NCI-H2196 treated with DMSO at 0.1 percent for 48 hours (cell line): Measurements from ENCODE around the gene TMEM50B.
"Not testable (repeated sequence)": the region's sequence is repeated elsewhere in the genome, so short reads cannot be mapped to it uniquely, and the experiment has no call there.

Source experiments
- DNase-seq: peaks from one replicate; lab custom pipeline; 2025; ENCODE audit not compliant: unreplicated experiment; lab: John Stamatoyannopoulos, UW

TMEM50B gene

DNA sequence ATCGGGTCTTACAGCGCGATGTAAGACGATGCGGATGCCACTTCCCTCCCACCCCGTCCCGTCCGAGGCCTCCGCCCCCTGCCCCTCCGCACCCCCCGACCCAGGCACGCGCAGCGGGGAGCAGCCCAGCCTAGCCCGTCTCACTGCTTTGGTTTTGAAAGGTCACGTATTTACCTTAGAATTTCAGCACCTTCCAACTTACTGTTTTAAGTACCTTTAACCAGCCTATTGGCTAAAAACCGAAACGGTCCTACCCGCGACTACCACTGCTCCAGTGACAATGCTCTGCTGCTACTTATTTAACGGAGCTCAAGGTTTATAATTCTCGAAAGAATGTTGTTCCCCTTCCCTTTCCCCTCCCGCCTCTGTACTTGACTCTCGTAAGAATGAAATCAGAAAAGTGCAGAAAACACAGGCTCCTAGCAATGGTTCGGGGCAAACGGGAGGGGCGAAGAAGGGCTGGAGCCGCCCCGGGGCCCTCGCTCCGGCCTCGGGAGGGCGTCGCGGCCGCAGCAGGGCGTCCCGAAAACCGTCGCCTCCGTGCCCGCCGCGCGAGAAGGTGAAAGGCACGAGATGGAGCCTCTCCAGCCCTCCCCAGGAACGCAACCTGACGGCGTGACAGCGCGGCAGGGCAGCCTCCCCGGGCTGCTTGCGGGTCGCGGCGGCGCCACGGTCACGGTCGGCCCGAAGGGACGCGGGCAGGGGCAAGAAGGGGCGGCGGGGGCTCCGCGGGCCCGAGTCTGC lies 667 bp downstream of the TMEM50B start:
- DNase-seq, result no peak

GRCh38 chr21:33478182-33478581 lies 1.6 kb downstream of the TMEM50B start:
- DNase-seq, result no peak

DNA sequence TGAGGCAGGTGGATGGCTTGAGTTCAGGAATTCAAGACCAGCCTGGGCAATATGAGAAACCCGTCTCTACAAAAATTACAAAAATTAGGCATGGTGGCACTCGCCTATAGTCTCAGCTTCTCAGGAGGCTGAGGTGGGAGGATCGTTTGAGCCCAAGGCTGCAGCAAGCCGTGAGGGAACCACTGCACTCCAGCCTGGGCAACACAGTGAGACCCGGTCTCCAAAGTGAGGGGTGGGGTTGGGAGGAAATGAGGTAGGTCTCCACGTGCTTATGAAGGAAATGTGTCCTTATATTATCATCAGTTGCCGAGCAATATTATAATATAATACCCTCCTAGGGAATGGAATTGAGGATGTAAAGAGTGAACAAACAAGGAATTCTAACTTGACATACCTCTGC lies 2.7 kb downstream of the TMEM50B start:
- no peak for DNase-seq

DNA sequence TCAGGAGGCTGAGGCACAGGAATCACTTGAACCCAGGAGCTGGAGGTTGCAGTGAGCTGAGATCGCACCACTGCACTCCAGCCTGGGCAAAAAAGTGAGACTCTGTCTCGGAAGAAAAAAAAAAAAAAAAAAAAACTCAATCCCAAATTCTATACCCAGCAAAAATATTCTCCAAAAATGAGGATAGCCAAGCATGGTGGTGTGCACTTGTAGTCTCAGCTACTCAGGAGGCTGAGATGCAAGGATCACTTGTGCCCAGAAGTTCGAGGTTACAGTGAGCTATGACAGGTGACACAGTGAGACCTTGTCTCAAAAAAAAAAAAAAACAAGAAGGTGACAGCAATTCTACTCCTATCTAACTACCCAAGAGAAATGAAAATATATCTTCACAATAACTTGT lies 6.4 kb downstream of the TMEM50B start:
- DNase-seq, result no peak

GRCh38 chr21:33470701-33471100 lies 9.1 kb downstream of the TMEM50B start:
- no peak for DNase-seq

DNA sequence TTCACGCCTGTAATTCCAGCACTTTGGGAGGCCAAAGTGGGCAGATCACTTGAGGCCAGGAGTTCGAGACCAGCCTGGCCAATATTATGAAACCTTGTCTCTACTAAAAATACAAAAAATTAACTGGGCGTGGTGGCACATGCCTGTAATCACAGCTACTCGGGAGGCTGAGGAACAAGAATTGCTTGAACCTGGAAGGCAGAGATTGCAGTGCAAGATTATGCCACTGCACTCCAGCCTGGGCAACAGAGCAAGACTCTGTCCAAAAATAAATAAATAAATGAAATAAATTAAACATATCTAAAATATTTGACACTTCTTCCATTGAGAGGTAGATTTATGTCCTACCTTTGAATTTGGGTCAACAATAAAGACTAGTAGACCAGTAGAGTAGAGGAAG lies 10.6 kb downstream of the TMEM50B start:
- DNase-seq, result not testable (repeated sequence)

DNA sequence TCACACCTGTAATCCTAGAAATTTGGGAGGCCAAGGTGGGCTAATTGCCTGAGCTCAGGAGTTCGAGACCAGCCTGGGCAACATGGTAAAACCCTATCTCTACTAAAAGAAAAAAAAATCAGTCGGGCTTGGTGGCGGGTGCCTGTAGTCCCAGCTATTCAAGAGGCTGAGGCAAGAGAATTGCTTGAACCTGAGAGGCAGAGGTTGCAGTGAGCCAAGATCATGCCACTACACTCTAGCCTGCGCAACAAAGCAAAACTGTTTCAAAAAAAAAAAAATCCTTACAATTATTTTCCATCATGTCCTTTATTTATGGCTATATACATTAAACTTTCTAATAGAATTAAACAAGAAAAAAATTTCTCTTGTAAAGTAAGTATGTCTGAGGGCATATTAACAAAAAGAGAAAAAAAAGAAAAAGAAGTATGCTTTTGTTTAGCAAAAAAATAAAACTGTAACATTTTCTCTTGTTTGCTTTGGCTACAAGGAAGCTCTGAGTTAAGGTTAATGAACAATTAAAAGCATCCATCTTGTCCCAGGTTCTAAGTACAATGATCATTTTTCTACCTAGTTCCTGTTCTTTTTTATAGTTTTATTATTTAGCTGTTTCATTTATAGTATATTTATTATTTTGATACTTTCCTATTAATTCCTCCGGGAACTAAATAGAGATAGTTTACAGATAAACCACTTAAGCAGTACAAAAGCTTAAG lies 18.1 kb downstream of the TMEM50B start:
- no peak for DNase-seq

DNA sequence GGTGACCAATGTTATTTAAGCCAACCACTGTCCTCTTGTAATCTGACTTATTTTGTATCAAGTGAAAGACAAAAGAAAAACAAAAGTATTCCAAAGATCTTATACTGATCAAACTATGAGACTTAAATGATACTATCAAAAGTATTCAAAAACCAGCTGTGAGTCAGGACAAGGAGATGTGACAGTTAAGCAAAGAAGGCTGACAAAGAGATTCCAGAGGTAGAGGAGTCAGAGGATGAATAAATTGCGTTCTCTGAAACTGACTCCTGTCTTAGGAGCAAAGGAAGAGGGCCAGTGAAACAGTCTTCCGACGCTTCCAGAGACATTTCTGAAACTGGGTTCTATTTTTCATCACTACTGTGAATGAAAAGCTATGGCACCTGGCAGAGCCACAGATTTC lies 20.9 kb downstream of the TMEM50B start:
- no peak for DNase-seq

DNA sequence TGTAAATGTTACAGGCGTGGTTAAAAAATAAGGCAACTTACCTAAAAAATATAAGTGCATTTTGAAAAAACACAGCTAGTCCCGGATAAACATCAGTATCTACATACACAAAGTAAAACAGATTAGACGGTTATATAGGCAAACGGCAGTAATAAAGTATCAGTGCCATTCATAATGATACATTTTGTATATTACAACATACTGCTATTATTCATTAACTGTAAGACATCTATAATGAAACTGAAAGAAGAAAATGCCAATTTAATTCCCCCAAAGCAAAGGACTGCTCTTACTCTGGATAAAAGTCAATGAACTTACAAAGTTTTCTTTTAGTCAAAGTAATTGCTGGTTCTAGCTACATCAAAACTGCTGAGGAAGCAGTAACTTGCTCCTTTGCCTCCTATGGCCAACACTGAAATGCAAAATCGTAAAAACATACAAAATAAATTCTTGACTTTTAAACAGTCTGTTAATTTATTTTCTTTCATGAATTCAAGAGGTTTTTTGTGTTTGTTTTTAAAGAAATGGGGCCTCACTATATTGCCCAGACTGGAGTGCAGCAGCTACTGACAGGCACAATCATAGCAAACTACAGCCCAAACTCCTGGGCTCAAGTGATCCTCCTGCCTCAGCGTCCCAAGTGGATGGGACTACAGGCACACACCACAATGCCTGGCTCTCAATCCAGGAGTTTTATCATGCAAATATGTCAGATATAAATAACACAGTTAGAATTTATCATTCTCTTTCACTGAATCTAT lies 23.9 kb downstream of the TMEM50B start:
- no peak for DNase-seq

GRCh38 chr21:33452362-33452761 lies 27.4 kb downstream of the TMEM50B start:
- DNase-seq, result no peak

- no peak for DNase-seq
Measured at GRCh38 chr21:33451634-33452071, 28.1 kb downstream of the TMEM50B start.

DNA sequence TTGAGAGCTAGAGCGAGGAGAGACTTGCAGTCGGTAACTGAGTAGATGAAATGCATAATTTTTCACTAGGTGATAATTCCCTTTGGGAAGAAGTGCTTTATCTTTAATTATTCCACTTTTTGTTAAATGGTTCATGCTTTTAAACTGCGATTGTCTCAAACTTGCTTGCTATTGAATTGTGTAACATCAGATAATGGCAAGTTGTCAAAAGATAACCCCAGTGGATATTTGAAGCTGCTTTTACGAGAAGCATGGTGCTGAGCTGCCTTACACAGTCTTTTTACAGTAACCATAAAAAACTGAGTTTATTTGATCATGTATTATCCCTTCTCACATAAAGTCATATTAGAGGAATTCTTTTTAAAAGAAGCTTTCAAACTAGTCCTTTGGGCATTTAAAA lies 30.2 kb downstream of the TMEM50B start:
- DNase-seq, result no peak

GRCh38 chr21:33446620-33447019 lies 33.2 kb downstream of the TMEM50B start:
- DNase-seq, result not testable (repeated sequence)

- DNase-seq, result no peak
Measured at GRCh38 chr21:33444499-33444898, 35.3 kb downstream of the TMEM50B start.

DNA sequence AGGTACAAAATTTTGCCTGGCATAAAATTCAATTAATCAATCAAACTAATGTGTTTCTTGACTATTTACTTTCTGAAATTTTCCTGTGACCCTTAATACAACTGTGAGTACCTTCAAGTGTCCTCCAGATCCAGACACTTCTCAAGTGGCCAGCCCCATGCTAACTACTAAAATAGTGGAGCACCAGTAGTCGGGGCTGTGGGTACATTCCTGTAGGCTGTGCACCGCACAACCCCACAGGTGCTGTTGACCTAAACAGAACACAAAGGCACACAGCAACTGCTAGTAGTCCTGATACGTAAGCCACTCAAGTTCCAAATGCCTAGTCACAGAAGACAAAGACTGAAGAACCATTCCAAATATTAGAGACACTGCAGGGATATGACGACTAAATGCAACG lies 36.6 kb downstream of the TMEM50B start:
- DNase-seq, result no peak

DNA sequence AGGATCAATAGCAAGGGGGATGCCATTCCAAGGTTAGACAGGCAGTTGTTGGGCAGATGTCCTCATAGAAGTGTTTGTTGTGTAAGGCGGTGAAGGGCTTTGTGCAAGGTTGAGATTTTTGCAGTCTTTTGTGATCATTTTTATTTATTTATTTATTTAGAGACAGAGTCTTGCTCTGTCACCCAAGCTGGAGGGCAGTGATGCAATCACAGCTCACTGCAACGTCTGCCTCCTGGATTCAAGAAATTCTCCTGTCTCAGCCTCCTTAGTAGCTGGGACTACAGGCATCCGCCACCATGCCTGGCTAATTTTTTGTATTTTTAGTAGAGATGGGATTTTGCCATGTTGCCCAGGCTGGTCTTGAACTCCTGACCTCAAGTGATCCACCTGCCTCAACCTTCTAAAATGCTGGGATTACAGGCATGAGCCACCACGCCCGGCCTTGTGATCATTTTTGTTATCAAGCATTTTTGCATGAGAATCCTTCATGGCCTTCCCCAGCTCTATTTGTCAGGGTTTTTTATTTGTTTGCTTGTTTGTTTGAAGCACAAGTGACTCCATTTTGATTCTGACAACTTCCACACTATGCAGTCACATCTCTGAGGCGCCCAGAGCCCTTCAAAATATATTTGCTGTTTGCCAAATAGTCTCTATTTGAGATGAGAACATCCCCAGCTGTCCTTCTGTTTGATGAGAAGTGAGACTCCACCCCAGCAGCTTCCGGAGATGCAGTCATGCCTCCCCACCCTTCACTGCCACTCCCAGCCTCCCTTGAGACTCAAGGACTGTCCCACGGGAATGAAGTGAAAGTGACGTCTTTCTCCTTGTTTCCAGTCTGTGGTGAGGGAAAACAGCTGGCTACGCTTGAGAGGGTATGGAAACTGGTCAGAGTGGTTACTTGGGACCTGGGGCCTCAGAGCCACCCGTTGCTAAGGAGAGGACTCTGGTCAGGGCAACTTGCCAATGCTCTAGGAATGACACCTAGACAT lies 38.0 kb downstream of the TMEM50B start:
- DNase-seq, result peak; percentile 86

DNA sequence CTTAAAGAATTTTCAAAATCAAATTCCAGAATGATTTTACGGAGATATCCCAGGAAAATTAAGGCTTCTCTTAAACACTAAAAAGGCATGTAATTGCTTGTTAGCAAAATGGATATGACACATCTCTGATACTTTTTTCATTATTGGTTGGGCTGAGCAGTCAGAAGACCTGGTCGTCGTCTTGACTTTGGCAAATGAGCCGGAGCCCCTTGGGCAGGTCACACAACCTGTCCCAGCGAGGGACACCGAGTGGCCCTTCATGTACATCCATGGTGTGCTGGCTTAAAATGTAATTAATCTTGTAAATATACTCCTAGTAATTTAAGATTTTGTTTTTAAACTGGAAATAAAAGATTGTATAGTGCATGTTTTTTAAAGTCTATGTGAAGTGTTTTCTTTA lies 42.6 kb downstream of the TMEM50B start:
- no peak for DNase-seq

DNA sequence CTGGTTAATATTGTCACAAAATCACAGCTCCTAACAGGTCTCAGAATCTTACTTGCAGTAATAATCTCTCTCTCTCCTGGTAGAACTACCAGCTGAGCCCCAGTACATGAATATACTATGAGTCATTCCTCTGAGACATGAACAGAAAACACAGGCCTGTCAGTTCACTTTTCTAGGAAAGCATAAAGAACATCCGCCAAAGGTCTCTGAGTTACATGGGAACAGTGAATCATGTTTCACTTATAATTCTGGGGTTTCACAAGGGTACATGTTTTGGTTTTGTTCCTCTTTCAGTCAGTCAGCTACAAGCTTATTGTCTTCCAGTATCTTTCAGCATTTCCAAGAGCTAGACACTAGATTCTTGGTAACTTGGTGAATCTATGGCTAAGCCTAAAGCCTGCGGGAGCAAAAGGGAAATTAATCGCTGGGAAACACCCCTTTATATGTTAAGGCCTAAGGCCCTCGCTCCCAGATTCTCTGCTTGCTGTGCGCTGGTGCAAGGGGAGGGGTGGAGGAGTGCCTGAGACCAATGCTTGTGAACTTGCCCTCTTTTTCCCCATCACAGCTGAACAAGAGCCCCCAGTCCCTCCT lies 44.9 kb downstream of the TMEM50B start:
- DNase-seq, result no peak

- no peak for DNase-seq
Measured at GRCh38 chr21:33433425-33434114, 46.2 kb downstream of the TMEM50B start.

- DNase-seq, result no peak
Measured at GRCh38 chr21:33433001-33433400, 46.8 kb downstream of the TMEM50B start.
